GM23338 (cell line): Measurements from ENCODE around the gene GDPD5. TPM values are rescaled to one million over a fixed set of nuclear protein-coding genes. Genes with fewer than 3 reads are reported as not detected.

Source experiments
- ATAC-seq: fragments of 200-7000 bp; cut with Tn5 transposase; 3 replicates; pipeline ENCODE4 v1.9.1; 2020
- DNase-seq: peaks from one replicate; pipeline ENCODE4 v3.0.0-alpha.2; 2015; ENCODE audit warnings: low spot score
- H2AFZ ChIP-seq: fragments of 200-600 bp; sonication (generic); 2 replicates; pipeline ENCODE4 v1.8.0; 2016; ENCODE audit warnings: antibody characterized with exemption, mild to moderate bottlenecking, moderate library complexity
- H3F3A ChIP-seq: fragments of 200-600 bp; sonication (generic); replicated peaks from 2 replicates; pipeline ENCODE4 v1.8.0; 2017; ENCODE audit warnings: antibody characterized with exemption, mixed run types, low read depth
- H3K27ac ChIP-seq: fragments of 200-600 bp; sonication (generic); 2 replicates; pipeline ENCODE4 v1.6.1; 2016; ENCODE audit warnings: low read depth
- H3K27me3 ChIP-seq: fragments of 200-600 bp; sonication (generic); 2 replicates; pipeline ENCODE4 v1.8.0; 2016; ENCODE audit warnings: mild to moderate bottlenecking, mixed run types, moderate library complexity; ENCODE audit not compliant: insufficient read depth
- H3K36me3 ChIP-seq: fragments of 200-600 bp; sonication (generic); 2 replicates; pipeline ENCODE4 v1.8.0; 2016; ENCODE audit warnings: mild to moderate bottlenecking; ENCODE audit not compliant: insufficient read depth
- H3K4me1 ChIP-seq: fragments of 200-600 bp; sonication (generic); 2 replicates; pipeline ENCODE4 v1.8.0; 2016; ENCODE audit warnings: mild to moderate bottlenecking, moderate library complexity; ENCODE audit not compliant: insufficient read depth
- H3K4me2 ChIP-seq: fragments of 200-600 bp; sonication (generic); 2 replicates; pipeline ENCODE4 v1.7.1; 2017; ENCODE audit warnings: mixed run types
- H3K4me3 ChIP-seq: fragments of 200-600 bp; sonication (generic); 2 replicates; pipeline ENCODE4 v1.6.1; 2016; ENCODE audit warnings: mixed run types
- H3K79me2 ChIP-seq: fragments of 200-600 bp; sonication (generic); replicated peaks from 2 replicates; pipeline ENCODE4 v1.8.0; 2017; ENCODE audit warnings: mild to moderate bottlenecking; ENCODE audit not compliant: insufficient read depth
- H3K9me2 ChIP-seq: fragments of 200-600 bp; sonication (generic); 2 replicates; pipeline ENCODE4 v1.8.0; 2017; ENCODE audit not compliant: insufficient read depth
- H4K20me1 ChIP-seq: fragments of 200-600 bp; sonication (generic); replicated peaks from 2 replicates; pipeline ENCODE4 v1.8.0; 2017; ENCODE audit warnings: mild to moderate bottlenecking; ENCODE audit not compliant: insufficient read depth
- H3K27ac Mint-ChIP-seq: 2 replicates; pipeline ENCODE4 v1.8.0; 2020; ENCODE audit warnings: inconsistent platforms, mild to moderate bottlenecking, moderate library complexity, mixed read lengths
- H3K27me3 Mint-ChIP-seq: 3 replicates; pipeline ENCODE4 v1.8.0; 2022; ENCODE audit warnings: low read depth, mild to moderate bottlenecking, moderate library complexity, mixed read lengths, inconsistent platforms; ENCODE audit not compliant: insufficient read depth, poor library complexity
- H3K36me3 Mint-ChIP-seq: 3 replicates; pipeline ENCODE4 v1.8.0; 2021; ENCODE audit warnings: low read depth, mild to moderate bottlenecking, inconsistent platforms, moderate library complexity, mixed read lengths
- H3K4me1 Mint-ChIP-seq: 3 replicates; pipeline ENCODE4 v1.8.0; 2020; ENCODE audit warnings: mild to moderate bottlenecking, inconsistent platforms, mixed read lengths
- H3K4me3 Mint-ChIP-seq: 3 replicates; pipeline ENCODE4 v1.8.0; 2021; ENCODE audit warnings: moderate library complexity, mild to moderate bottlenecking, inconsistent platforms, mixed read lengths
- H3K9me3 Mint-ChIP-seq: 3 replicates; pipeline ENCODE4 v1.8.0; 2020; ENCODE audit warnings: moderate library complexity, mild to moderate bottlenecking, inconsistent platforms, mixed read lengths
- CREB1 ChIP-seq: fragments of 250-450 bp; sonication (Bioruptor Pico); IDR thresholded peaks from 2 replicates; pipeline ENCODE4 v1.5.0; 2020; ENCODE audit warnings: low read depth, mild to moderate bottlenecking, moderate library complexity
- EZH2 ChIP-seq: fragments of 200-600 bp; sonication (generic); IDR thresholded peaks from one replicate; pipeline ENCODE4 v1.8.0; 2017; ENCODE audit warnings: antibody characterized with exemption, mild to moderate bottlenecking, low read depth; ENCODE audit not compliant: unreplicated experiment
- EZH2phosphoT487 ChIP-seq: fragments of 200-600 bp; sonication (generic); IDR thresholded peaks from one replicate; pipeline ENCODE4 v1.8.1; 2018; ENCODE audit warnings: antibody characterized with exemption; ENCODE audit not compliant: unreplicated experiment
- JUNB ChIP-seq: IDR thresholded peaks from one replicate; pipeline ENCODE4 v1.6.1; 2016; ENCODE audit warnings: antibody characterized with exemption; ENCODE audit not compliant: unreplicated experiment
- NANOG ChIP-seq: IDR thresholded peaks from 2 replicates; pipeline ENCODE4 v1.6.1; 2016; ENCODE audit warnings: antibody characterized with exemption, borderline replicate concordance
- POLR2AphosphoS5 ChIP-seq: IDR thresholded peaks from 2 replicates; pipeline ENCODE4 v1.6.1; 2016; ENCODE audit warnings: antibody characterized with exemption, low read depth
- STAT1 ChIP-seq: IDR thresholded peaks from one replicate; pipeline ENCODE4 v1.6.1; 2016; ENCODE audit warnings: antibody characterized with exemption; ENCODE audit not compliant: unreplicated experiment
- ZNF114 ChIP-seq: fragments of 250-450 bp; sonication (Bioruptor Pico); IDR thresholded peaks from 2 replicates; pipeline ENCODE4 v1.5.0; 2020; ENCODE audit warnings: mild to moderate bottlenecking, moderate library complexity
- ZNF331 ChIP-seq: fragments of 250-450 bp; sonication (Bioruptor Pico); IDR thresholded peaks from 2 replicates; pipeline ENCODE4 v1.5.0; 2020; ENCODE audit warnings: low read depth, mild to moderate bottlenecking, moderate library complexity
- polyA plus RNA-seq: library from polyadenylated mRNA; unstranded; fragments of >200 nt; fragmentation: Nextera tagmentation; extraction: Ambion mirVana; gene quantifications from 2 replicates; pipeline ENCODE4 v1.2.1, GENCODE V29; 2016
- total RNA-seq: library from RNA; depleted of rRNA; stranded (reverse); fragments of >200 nt; shearing (Covaris generic); gene quantifications from 2 replicates; pipeline ENCODE4 v1.2.3, GENCODE V29; 2014
- TF ChIP-seq, protein P1 (sequence below), 2 experiments: fragments of 200-600 bp in 1 of 2; sonication (generic) in 1 of 2; conservative IDR thresholded peaks; 2 replicates each; pipeline versions ENCODE4 v1.5.1 to v1.6.1; 2016 to 2017; ENCODE audit warnings: antibody characterized with exemption in 2 of 2, low read depth in 2 of 2, mild to moderate bottlenecking in 2 of 2, moderate library complexity in 1 of 2
- TF ChIP-seq, protein P2 (sequence below): IDR thresholded peaks from one replicate; pipeline ENCODE4 v1.6.1; 2018; ENCODE audit warnings: antibody characterized with exemption; ENCODE audit not compliant: unreplicated experiment
- TF ChIP-seq, protein P3 (sequence below): IDR thresholded peaks from 2 replicates; pipeline ENCODE4 v1.6.1; 2016; ENCODE audit warnings: antibody characterized with exemption
- TF ChIP-seq, protein P4 (sequence below): fragments of 250-450 bp; sonication (Bioruptor Pico); IDR thresholded peaks from 2 replicates; pipeline ENCODE4 v1.5.0; 2020; ENCODE audit warnings: mild to moderate bottlenecking, moderate library complexity

The GDPD5 gene
- total and polyA plus RNA-seq, 2 experiments from 2014 or later = 1.6 to 4.9 TPM

DNA sequence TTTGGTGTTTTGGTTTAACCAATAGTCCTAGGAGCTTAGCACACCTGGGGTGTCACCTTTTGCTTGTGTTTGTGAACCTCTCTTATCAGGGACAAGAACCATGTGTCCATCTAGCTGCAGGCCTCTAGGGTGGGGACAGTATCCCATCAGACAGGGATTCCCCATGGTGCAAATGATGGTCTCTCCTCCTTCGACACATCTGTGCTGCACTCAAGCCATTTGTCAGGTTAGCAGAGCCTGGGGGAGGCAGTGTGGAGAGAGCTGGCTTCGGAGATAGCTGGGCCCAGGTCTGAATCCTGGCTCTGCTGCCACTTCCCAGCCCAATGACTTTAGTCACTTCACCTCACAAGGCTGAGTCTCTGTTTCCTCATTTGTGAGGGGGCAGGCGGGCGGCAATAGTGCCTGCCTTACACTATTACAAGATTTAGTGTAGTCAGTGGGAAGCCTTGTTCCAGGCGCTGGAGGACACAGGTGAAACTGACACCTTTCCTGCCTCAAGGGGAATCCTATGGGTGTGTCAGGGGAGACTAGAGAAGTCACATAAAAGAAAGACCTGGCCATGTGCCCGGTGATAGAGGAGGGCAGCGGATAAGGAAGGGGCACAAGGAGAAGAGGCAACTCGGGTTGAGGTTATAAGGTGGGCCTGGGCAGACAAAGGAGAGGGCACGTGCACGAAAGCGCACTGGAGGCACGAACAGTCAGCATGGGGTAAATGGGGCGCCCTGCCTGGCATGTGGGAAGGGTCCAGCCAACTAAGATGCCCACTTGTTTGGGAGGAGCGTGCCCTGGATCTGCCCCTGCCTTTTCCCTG, 105.3 kb downstream of the GDPD5 start (continued):
- TF ChIP-seq, protein P1, sequence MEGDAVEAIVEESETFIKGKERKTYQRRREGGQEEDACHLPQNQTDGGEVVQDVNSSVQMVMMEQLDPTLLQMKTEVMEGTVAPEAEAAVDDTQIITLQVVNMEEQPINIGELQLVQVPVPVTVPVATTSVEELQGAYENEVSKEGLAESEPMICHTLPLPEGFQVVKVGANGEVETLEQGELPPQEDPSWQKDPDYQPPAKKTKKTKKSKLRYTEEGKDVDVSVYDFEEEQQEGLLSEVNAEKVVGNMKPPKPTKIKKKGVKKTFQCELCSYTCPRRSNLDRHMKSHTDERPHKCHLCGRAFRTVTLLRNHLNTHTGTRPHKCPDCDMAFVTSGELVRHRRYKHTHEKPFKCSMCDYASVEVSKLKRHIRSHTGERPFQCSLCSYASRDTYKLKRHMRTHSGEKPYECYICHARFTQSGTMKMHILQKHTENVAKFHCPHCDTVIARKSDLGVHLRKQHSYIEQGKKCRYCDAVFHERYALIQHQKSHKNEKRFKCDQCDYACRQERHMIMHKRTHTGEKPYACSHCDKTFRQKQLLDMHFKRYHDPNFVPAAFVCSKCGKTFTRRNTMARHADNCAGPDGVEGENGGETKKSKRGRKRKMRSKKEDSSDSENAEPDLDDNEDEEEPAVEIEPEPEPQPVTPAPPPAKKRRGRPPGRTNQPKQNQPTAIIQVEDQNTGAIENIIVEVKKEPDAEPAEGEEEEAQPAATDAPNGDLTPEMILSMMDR (conservative IDR thresholded peaks at IDR 0.05; ENCODE audit: low read depth in 2 of 2) = no peak
- TF ChIP-seq ZNF114 (CRISPR knock-in tag) (no peak), NANOG (no peak), CREB1 (CRISPR knock-in tag) (no peak), EZH2phosphoT487 (no peak), STAT1 (no peak), JUNB (no peak), ZNF331 (CRISPR knock-in tag) (no peak), POLR2AphosphoS5 (no peak), EZH2 (no peak)
- TF ChIP-seq, protein P2, sequence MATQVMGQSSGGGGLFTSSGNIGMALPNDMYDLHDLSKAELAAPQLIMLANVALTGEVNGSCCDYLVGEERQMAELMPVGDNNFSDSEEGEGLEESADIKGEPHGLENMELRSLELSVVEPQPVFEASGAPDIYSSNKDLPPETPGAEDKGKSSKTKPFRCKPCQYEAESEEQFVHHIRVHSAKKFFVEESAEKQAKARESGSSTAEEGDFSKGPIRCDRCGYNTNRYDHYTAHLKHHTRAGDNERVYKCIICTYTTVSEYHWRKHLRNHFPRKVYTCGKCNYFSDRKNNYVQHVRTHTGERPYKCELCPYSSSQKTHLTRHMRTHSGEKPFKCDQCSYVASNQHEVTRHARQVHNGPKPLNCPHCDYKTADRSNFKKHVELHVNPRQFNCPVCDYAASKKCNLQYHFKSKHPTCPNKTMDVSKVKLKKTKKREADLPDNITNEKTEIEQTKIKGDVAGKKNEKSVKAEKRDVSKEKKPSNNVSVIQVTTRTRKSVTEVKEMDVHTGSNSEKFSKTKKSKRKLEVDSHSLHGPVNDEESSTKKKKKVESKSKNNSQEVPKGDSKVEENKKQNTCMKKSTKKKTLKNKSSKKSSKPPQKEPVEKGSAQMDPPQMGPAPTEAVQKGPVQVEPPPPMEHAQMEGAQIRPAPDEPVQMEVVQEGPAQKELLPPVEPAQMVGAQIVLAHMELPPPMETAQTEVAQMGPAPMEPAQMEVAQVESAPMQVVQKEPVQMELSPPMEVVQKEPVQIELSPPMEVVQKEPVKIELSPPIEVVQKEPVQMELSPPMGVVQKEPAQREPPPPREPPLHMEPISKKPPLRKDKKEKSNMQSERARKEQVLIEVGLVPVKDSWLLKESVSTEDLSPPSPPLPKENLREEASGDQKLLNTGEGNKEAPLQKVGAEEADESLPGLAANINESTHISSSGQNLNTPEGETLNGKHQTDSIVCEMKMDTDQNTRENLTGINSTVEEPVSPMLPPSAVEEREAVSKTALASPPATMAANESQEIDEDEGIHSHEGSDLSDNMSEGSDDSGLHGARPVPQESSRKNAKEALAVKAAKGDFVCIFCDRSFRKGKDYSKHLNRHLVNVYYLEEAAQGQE = no peak
- TF ChIP-seq, protein P3, sequence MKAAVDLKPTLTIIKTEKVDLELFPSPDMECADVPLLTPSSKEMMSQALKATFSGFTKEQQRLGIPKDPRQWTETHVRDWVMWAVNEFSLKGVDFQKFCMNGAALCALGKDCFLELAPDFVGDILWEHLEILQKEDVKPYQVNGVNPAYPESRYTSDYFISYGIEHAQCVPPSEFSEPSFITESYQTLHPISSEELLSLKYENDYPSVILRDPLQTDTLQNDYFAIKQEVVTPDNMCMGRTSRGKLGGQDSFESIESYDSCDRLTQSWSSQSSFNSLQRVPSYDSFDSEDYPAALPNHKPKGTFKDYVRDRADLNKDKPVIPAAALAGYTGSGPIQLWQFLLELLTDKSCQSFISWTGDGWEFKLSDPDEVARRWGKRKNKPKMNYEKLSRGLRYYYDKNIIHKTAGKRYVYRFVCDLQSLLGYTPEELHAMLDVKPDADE = no peak

DNA sequence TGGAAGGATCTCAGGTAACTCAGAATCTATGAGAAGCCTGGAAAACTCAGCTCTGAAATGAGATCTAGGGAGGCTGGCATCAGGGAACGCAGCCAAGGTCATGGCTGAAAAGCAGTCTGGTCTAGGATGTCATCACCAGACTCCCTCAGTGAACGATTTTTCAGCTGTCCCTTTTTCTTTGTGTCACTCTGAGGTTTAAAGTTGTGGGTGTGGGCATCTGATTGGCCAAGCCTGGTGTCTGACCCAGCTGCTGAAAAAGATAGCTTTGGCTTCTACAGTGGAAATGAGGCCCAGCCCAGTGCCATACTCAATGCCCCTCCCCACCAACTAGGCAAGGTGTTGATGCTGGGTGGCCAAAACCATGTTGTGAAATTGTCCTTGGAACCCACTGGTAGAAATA, 111.9 kb downstream of the GDPD5 start:
- H3K9me2 ChIP-seq = no peaks in the 10 kb centered on the region
- H3K27me3 Mint-ChIP-seq = peaks cover 4% of the 10 kb centered on the region
- no peak for DNase-seq
- H3K4me1 Mint-ChIP-seq = no peaks in the 10 kb centered on the region
- no peaks in the 10 kb centered on the region for H3K4me1 ChIP-seq
- peaks cover 7% of the 10 kb centered on the region for H4K20me1 ChIP-seq
- no peak overlapping the region for H3K4me3 Mint-ChIP-seq
- H3K4me2 ChIP-seq = no peak overlapping the region
- H3K36me3 Mint-ChIP-seq = peaks cover 39% of the 10 kb centered on the region
- H3K79me2 ChIP-seq = no peaks in the 10 kb centered on the region
- H3K27ac Mint-ChIP-seq = no peak overlapping the region
- no peak overlapping the region for H2AFZ ChIP-seq
- no peaks in the 10 kb centered on the region for H3K27me3 ChIP-seq
- peaks cover 22% of the 10 kb centered on the region; the same call in 1 of the 2 replicates for H3K36me3 ChIP-seq
- no peak overlapping the region for H3K27ac ChIP-seq
- H3K4me3 ChIP-seq = no peak overlapping the region
- 0 out of 2 replicates have a peak, but pooled peaks cover 3% of the 10 kb centered on the region for H3F3A ChIP-seq
- H3K9me3 Mint-ChIP-seq = no peaks in the 10 kb centered on the region
- no peak for ATAC-seq
- no peak for TF ChIP-seq NANOG
- TF ChIP-seq, protein P4, sequence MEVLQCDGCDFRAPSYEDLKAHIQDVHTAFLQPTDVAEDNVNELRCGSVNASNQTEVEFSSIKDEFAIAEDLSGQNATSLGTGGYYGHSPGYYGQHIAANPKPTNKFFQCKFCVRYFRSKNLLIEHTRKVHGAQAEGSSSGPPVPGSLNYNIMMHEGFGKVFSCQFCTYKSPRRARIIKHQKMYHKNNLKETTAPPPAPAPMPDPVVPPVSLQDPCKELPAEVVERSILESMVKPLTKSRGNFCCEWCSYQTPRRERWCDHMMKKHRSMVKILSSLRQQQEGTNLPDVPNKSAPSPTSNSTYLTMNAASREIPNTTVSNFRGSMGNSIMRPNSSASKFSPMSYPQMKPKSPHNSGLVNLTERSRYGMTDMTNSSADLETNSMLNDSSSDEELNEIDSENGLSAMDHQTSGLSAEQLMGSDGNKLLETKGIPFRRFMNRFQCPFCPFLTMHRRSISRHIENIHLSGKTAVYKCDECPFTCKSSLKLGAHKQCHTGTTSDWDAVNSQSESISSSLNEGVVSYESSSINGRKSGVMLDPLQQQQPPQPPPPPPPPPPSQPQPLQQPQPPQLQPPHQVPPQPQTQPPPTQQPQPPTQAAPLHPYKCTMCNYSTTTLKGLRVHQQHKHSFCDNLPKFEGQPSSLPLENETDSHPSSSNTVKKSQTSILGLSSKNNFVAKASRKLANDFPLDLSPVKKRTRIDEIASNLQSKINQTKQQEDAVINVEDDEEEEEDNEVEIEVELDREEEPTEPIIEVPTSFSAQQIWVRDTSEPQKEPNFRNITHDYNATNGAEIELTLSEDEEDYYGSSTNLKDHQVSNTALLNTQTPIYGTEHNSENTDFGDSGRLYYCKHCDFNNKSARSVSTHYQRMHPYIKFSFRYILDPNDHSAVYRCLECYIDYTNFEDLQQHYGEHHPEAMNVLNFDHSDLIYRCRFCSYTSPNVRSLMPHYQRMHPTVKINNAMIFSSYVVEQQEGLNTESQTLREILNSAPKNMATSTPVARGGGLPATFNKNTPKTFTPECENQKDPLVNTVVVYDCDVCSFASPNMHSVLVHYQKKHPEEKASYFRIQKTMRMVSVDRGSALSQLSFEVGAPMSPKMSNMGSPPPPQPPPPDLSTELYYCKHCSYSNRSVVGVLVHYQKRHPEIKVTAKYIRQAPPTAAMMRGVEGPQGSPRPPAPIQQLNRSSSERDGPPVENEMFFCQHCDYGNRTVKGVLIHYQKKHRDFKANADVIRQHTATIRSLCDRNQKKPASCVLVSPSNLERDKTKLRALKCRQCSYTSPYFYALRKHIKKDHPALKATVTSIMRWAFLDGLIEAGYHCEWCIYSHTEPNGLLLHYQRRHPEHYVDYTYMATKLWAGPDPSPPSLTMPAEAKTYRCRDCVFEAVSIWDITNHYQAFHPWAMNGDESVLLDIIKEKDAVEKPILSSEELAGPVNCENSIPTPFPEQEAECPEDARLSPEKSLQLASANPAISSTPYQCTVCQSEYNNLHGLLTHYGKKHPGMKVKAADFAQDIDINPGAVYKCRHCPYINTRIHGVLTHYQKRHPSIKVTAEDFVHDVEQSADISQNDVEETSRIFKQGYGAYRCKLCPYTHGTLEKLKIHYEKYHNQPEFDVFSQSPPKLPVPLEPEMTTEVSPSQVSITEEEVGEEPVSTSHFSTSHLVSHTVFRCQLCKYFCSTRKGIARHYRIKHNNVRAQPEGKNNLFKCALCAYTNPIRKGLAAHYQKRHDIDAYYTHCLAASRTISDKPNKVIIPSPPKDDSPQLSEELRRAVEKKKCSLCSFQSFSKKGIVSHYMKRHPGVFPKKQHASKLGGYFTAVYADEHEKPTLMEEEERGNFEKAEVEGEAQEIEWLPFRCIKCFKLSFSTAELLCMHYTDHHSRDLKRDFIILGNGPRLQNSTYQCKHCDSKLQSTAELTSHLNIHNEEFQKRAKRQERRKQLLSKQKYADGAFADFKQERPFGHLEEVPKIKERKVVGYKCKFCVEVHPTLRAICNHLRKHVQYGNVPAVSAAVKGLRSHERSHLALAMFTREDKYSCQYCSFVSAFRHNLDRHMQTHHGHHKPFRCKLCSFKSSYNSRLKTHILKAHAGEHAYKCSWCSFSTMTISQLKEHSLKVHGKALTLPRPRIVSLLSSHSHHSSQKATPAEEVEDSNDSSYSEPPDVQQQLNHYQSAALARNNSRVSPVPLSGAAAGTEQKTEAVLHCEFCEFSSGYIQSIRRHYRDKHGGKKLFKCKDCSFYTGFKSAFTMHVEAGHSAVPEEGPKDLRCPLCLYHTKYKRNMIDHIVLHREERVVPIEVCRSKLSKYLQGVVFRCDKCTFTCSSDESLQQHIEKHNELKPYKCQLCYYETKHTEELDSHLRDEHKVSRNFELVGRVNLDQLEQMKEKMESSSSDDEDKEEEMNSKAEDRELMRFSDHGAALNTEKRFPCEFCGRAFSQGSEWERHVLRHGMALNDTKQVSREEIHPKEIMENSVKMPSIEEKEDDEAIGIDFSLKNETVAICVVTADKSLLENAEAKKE (CRISPR knock-in tag) = no peak
- no peak for TF ChIP-seq CREB1 (CRISPR knock-in tag)
